Upper lobe of left lung (tissue), 6 donors: Measurements from ENCODE around the gene SUPT4H1. TPM values are rescaled to one million over a fixed set of nuclear protein-coding genes. Genes with fewer than 3 reads are reported as not detected.

Source experiments
- ATAC-seq, 2 donors: fragments of 200-7000 bp; cut with Tn5 transposase; one replicate each; pipeline ENCODE4 v1.9.1; 2022; ENCODE audit warnings: mild to moderate bottlenecking in 2 of 2, moderate library complexity in 2 of 2; ENCODE audit not compliant: low FRiP score in 2 of 2
- DNase-seq, 2 donors: peaks; one replicate each; pipeline ENCODE4 v3.0.0-alpha.2; 2019 to 2020
- H3K27ac ChIP-seq, 4 donors: fragments of 200-600 bp; sonication (generic); one replicate each; pipeline ENCODE4 v1.5.1; 2016 to 2019
- H3K27me3 ChIP-seq, 4 donors: fragments of 200-600 bp; sonication (generic); one replicate each; pipeline ENCODE4 v1.5.1; 2017 to 2019
- H3K36me3 ChIP-seq, 4 donors: fragments of 200-600 bp; sonication (generic); one replicate each; pipeline ENCODE4 v1.5.1; 2016 to 2019
- H3K4me1 ChIP-seq, 4 donors: fragments of 200-600 bp; sonication (generic); one replicate each; pipeline ENCODE4 v1.5.1; 2018 to 2019
- H3K4me3 ChIP-seq, 4 donors: fragments of 200-600 bp; sonication (generic); one replicate each; pipeline ENCODE4 v1.5.1; 2017 to 2019; ENCODE audit warnings: mild to moderate bottlenecking in 2 of 4, moderate library complexity in 1 of 4
- H3K9me3 ChIP-seq, 4 donors: fragments of 200-600 bp; sonication (generic); one replicate each; pipeline ENCODE4 v1.5.1; 2018 to 2019
- CTCF ChIP-seq, 6 experiments: fragments of 450-650 bp in 4 of 6; fragments of 200-600 bp in 2 of 6; sonication (generic) in 2 of 6; IDR thresholded peaks; one replicate each; pipeline ENCODE4 v1.5.1; 2016 to 2019; ENCODE audit warnings: antibody characterized with exemption in 6 of 6
- EP300 ChIP-seq, 4 donors: sonication (generic); formaldehyde crosslinking; IDR thresholded peaks; one replicate each; pipeline ENCODE4 v1.5.1; 2017; ENCODE audit warnings: antibody characterized with exemption in 4 of 4, control low read depth in 2 of 4
- POLR2A ChIP-seq, 4 donors: fragments of 450-650 bp; IDR thresholded peaks; one replicate each; pipeline ENCODE4 v1.5.1; 2016 to 2017; ENCODE audit warnings: antibody characterized with exemption in 4 of 4, mild to moderate bottlenecking in 2 of 4
- POLR2AphosphoS5 ChIP-seq, 2 donors: sonication (generic); formaldehyde crosslinking; IDR thresholded peaks; one replicate each; pipeline ENCODE4 v1.5.1; 2017; ENCODE audit warnings: antibody characterized with exemption in 2 of 2
- WGBS, 2 donors: methylation state at CpG; one replicate each; pipeline ENCODE4 v1.1.5; 2017 to 2018; 5-methylcytosine and 5-hydroxymethylcytosine counted together
- total RNA-seq, 6 donors: library from RNA; depleted of rRNA in 4 of 6; stranded (reverse); fragments of >200 nt in 4 of 6; gene quantifications; one replicate each; pipeline versions ENCODE4 v1.1.0 to v1.2.1, GENCODE V29; 2016 to 2021
- donor health status: DM: no; HTN: no; CAD: no; lungs with moderate emphysema.
- donor health status: DM: no; HTN: yes; CAD: no; lungs with severe emphysema.

The SUPT4H1 gene
- total RNA-seq, 6 donors from 2014 or later: 22.0 to 80.5 (median 40.4) TPM

- peaks cover 14 to 41% (median 35%) of the 10 kb centered on the region in 4 donors for H3K4me1 ChIP-seq
- peak; percentile 66 to 69 for ATAC-seq
- H3K9me3 ChIP-seq: no peaks in the 10 kb centered on the region
- H3K27ac ChIP-seq: peak overlapping the region; percentile 87 to 95 (median 92)
- H3K27me3 ChIP-seq: peaks cover 0 to 5% (median 0%) of the 10 kb centered on the region in 4 donors
- DNase-seq: peak; percentile 89 to 95
- H3K4me3 ChIP-seq: peak overlapping the region; percentile 37 to 70 (median 50)
- WGBS, 2 donors: 47 to 75% methylated on average over 19 to 31 of the region's 31 CpGs
- no peaks in the 10 kb centered on the region for H3K36me3 ChIP-seq
- peak; percentile 93 to 97 for TF ChIP-seq POLR2AphosphoS5 (IDR thresholded peaks at IDR 0.05)
- TF ChIP-seq POLR2A (IDR thresholded peaks at IDR 0.05): peak in 3 of 4 donors; percentile 78 to 98 (median 86)
- no peak for TF ChIP-seq EP300 (IDR thresholded peaks at IDR 0.05)
- no peak for TF ChIP-seq CTCF (IDR thresholded peaks at IDR 0.05)
Measured at GRCh38 chr17:58331815-58332777, 19.9 kb downstream of the SUPT4H1 start.

GRCh38 chr17:58330997-58331814 lies 20.8 kb downstream of the SUPT4H1 start:
- H3K36me3 ChIP-seq: no peaks in the 10 kb centered on the region
- H3K4me3 ChIP-seq: peak overlapping the region; percentile 37 to 70 (median 50)
- 52 to 58% methylated on average over 10 to 23 of the region's 23 CpGs for WGBS, 2 donors
- H3K9me3 ChIP-seq: no peaks in the 10 kb centered on the region
- DNase-seq (peak; percentile 77 to 86), ATAC-seq (peak; percentile 39 to 40)
- peaks cover 7 to 33% (median 26%) of the 10 kb centered on the region in 4 donors for H3K4me1 ChIP-seq
- H3K27ac ChIP-seq: peak overlapping the region; percentile 87 to 95 (median 92)
- TF ChIP-seq POLR2A (IDR thresholded peaks at IDR 0.05) (peak in 2 of 4 donors; percentile 17 to 42), POLR2AphosphoS5 (IDR thresholded peaks at IDR 0.05) (no peak)
- peaks cover 0 to 5% (median 0%) of the 10 kb centered on the region in 4 donors for H3K27me3 ChIP-seq

- no peak for ATAC-seq
- TF ChIP-seq POLR2A (IDR thresholded peaks at IDR 0.05) (no peak), EP300 (IDR thresholded peaks at IDR 0.05) (no peak), CTCF (IDR thresholded peaks at IDR 0.05) (no peak), POLR2AphosphoS5 (IDR thresholded peaks at IDR 0.05) (no peak)
- Histone ChIP-seq H3K36me3 (no peaks in the 10 kb centered on the region), H3K4me3 (peak overlapping the region; percentile 33 to 70 (median 50)), H3K27me3 (peaks cover 0 to 5% (median 0%) of the 10 kb centered on the region in 4 donors), H3K9me3 (no peaks in the 10 kb centered on the region), H3K27ac (peak overlapping the region; percentile 87 to 95 (median 92)), H3K4me1 (peaks cover 5 to 27% (median 20%) of the 10 kb centered on the region in 4 donors)
- no peak for DNase-seq
- WGBS, 2 donors: 49 to 71% methylated on average over 10 of the region's 10 CpGs
Measured at GRCh38 chr17:58330538-58330996, 21.4 kb downstream of the SUPT4H1 start.

GRCh38 chr17:58329810-58330537 lies 22.0 kb downstream of the SUPT4H1 start:
- peak in 1 of 4 donors; percentile 1 for TF ChIP-seq POLR2A (IDR thresholded peaks at IDR 0.05)
- no peak for TF ChIP-seq POLR2AphosphoS5 (IDR thresholded peaks at IDR 0.05)
- peaks cover 6 to 25% (median 18%) of the 10 kb centered on the region in 4 donors for H3K4me1 ChIP-seq
- no peak for ATAC-seq
- WGBS, 2 donors: 54 to 56% methylated on average over 4 of the region's 4 CpGs
- H3K27me3 ChIP-seq: peaks cover 0 to 5% (median 0%) of the 10 kb centered on the region in 4 donors
- H3K9me3 ChIP-seq: no peaks in the 10 kb centered on the region
- no peaks in the 10 kb centered on the region for H3K36me3 ChIP-seq
- H3K4me3 ChIP-seq: peak overlapping the region in 3 of 4 donors; percentile 43 to 70 (median 58)
- no peak for DNase-seq
- peak overlapping the region; percentile 87 to 95 (median 92) for H3K27ac ChIP-seq
